Measurements from ENCODE around the gene FZD7. TPM values are rescaled to one million over a fixed set of nuclear protein-coding genes. Genes with fewer than 3 reads are reported as not detected.

Gene FZD7
- total RNA-seq, 1 experiment from 2014 or later = 14.6 TPM

DNA sequence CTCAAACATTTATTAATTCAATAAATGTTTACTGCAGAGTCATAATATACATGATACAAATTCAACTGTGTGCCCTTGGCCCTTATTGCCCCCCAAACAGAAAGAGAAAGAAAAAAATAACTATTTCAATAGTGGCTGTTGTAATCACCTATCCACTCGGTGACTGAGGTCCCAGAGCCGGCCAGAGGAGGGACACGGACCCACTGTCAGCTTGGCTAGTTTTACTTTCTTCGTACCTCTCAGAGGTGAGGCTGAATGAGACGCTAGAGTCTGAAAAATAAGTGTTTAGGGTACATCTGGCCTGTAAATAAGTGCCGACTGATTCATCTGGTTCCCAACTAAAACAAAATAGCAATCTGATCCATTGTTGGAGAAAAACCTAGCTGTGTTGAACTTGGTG, 31.3 kb upstream of the FZD7 start:
- Histone ChIP-seq H3K9me2 (ENCODE audit: insufficient read depth) (no peaks in the 10 kb centered on the region), H3K27me3 (ENCODE audit: insufficient read depth, low read length) (no peaks in the 10 kb centered on the region), H3K36me3 (ENCODE audit: control insufficient read depth in 1 of 2, insufficient read depth in 2 of 2, low read length in 2 of 2) (no peaks in the 10 kb centered on the region), H3K4me3 (replicated peaks in 1 of 2; ENCODE audit: low read depth in 1 of 2, low read length in 2 of 2) (no peak overlapping the region), H4K20me1 (ENCODE audit: insufficient read depth) (no peaks in the 10 kb centered on the region), H3K27ac (ENCODE audit: low read depth, low read length) (no peak overlapping the region), H3K79me2 (ENCODE audit: insufficient read depth, low read length) (no peaks in the 10 kb centered on the region), H3K9me3 (ENCODE audit: control insufficient read depth in 1 of 2, insufficient read depth in 1 of 2, low read depth in 1 of 2, low read length in 2 of 2) (no peaks in the 10 kb centered on the region), H2AFZ (ENCODE audit: low read depth, low read length, poor library complexity, severe bottlenecking) (no peak overlapping the region), H3K4me2 (ENCODE audit: low read length) (no peak overlapping the region), H3K4me1 (ENCODE audit: control insufficient read depth in 1 of 2, insufficient read depth in 2 of 2, low read length in 2 of 2) (no peaks in the 10 kb centered on the region), H3K9ac (ENCODE audit: low read length) (no peak overlapping the region)
- ChIA-PET CTCF (no interaction called here), RAD21 (ENCODE audit: low non-redundant PET in 1 of 2, low total read pairs in 2 of 2, uncharacterized antibody in 2 of 2, unreplicated experiment in 2 of 2) (no interaction called here), POLR2A (no interaction called here)
- no TSS peak for BruUV-seq (replicated peaks)
- no peak for DNase-seq (ENCODE audit: low read depth, low spot score)
- intact Hi-C loops (cut with micrococcal nuclease) = no loop called here
- TF ChIP-seq EGR1 (IDR thresholded peaks at IDR 0.05; ENCODE audit: low read depth) (no peak), YY1 (IDR thresholded peaks at IDR 0.05; ENCODE audit: extremely low read depth, insufficient replicate concordance, low read depth, low read length) (no peak), POLR2A (IDR thresholded peaks at IDR 0.05; ENCODE audit: borderline replicate concordance, extremely low read depth, insufficient read depth, insufficient read length) (no peak), ELF1 (IDR thresholded peaks at IDR 0.05; ENCODE audit: borderline replicate concordance, low read depth) (no peak), SIN3A (IDR thresholded peaks at IDR 0.05; ENCODE audit: low read depth) (no peak), SRF (IDR thresholded peaks at IDR 0.05; ENCODE audit: low read depth) (no peak), EZH2phosphoT487 (IDR thresholded peaks at IDR 0.05; ENCODE audit: borderline replicate concordance) (no peak), CBX3 (IDR thresholded peaks at IDR 0.05; ENCODE audit: low read depth) (no peak), ZFX (IDR thresholded peaks at IDR 0.05) (no peak), TCF7L2 (IDR thresholded peaks at IDR 0.05; ENCODE audit: borderline replicate concordance, extremely low read depth, insufficient read depth, insufficient read length) (no peak), EZH2 (IDR thresholded peaks at IDR 0.05) (no peak), RAD21 (IDR thresholded peaks at IDR 0.05; ENCODE audit: low read depth) (no peak), SP1 (IDR thresholded peaks at IDR 0.05; ENCODE audit: low read depth) (no peak), ZBTB33 (IDR thresholded peaks at IDR 0.05; ENCODE audit: extremely low read depth, insufficient replicate concordance, low read length) (no peak), CEBPB (IDR thresholded peaks at IDR 0.05; ENCODE audit: low read depth) (no peak; the same call in 1 of the 2 replicates), FOSL1 (IDR thresholded peaks at IDR 0.05; ENCODE audit: low read depth) (no peak), ZNF274 (IDR thresholded peaks at IDR 0.05; ENCODE audit: low read depth, low read length) (no peak)
- TF ChIP-seq, protein P1, sequence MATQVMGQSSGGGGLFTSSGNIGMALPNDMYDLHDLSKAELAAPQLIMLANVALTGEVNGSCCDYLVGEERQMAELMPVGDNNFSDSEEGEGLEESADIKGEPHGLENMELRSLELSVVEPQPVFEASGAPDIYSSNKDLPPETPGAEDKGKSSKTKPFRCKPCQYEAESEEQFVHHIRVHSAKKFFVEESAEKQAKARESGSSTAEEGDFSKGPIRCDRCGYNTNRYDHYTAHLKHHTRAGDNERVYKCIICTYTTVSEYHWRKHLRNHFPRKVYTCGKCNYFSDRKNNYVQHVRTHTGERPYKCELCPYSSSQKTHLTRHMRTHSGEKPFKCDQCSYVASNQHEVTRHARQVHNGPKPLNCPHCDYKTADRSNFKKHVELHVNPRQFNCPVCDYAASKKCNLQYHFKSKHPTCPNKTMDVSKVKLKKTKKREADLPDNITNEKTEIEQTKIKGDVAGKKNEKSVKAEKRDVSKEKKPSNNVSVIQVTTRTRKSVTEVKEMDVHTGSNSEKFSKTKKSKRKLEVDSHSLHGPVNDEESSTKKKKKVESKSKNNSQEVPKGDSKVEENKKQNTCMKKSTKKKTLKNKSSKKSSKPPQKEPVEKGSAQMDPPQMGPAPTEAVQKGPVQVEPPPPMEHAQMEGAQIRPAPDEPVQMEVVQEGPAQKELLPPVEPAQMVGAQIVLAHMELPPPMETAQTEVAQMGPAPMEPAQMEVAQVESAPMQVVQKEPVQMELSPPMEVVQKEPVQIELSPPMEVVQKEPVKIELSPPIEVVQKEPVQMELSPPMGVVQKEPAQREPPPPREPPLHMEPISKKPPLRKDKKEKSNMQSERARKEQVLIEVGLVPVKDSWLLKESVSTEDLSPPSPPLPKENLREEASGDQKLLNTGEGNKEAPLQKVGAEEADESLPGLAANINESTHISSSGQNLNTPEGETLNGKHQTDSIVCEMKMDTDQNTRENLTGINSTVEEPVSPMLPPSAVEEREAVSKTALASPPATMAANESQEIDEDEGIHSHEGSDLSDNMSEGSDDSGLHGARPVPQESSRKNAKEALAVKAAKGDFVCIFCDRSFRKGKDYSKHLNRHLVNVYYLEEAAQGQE (IDR thresholded peaks at IDR 0.05; ENCODE audit: low read depth) = no peak
- TF ChIP-seq, protein P2, sequence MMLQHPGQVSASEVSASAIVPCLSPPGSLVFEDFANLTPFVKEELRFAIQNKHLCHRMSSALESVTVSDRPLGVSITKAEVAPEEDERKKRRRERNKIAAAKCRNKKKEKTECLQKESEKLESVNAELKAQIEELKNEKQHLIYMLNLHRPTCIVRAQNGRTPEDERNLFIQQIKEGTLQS (IDR thresholded peaks at IDR 0.05) = no peak
- no peak for ATAC-seq

All from HCT116 (cell line).